ENCODE results near the gene CPLX1. TPM values are rescaled to one million over a fixed set of nuclear protein-coding genes. Genes with fewer than 3 reads are reported as not detected.

The CPLX1 gene
- total RNA-seq, 4 donors from 2014 or later, result 1.8 to 2.4 (median 2.4) TPM; not detected in 1

GRCh38 chr4:866068-866760, 40.3 kb upstream of the CPLX1 start:
- Histone ChIP-seq H3K9me3 (no peaks in the 10 kb centered on the region), H3K36me3 (peaks cover 3 to 95% (median 32%) of the 10 kb centered on the region in 3 donors), H3K4me3 (no peak overlapping the region), H3K27me3 (no peaks in the 10 kb centered on the region), H3K27ac (no peak overlapping the region), H3K4me1 (no peaks in the 10 kb centered on the region)
- 89 to 92% methylated on average over 22 of the region's 24 CpGs for WGBS, 2 donors
- DNase-seq (ENCODE audit: low spot score in 2 of 2), result no peak
- TF ChIP-seq POLR2A (IDR thresholded peaks at IDR 0.05), result no peak
- no peak for TF ChIP-seq CTCF (IDR thresholded peaks at IDR 0.05)

GRCh38 chr4:865572-865971, 39.6 kb upstream of the CPLX1 start:
- TF ChIP-seq POLR2A (IDR thresholded peaks at IDR 0.05) (no peak), EP300 (IDR thresholded peaks at IDR 0.05) (no peak), CTCF (IDR thresholded peaks at IDR 0.05) (no peak)
- WGBS, 2 donors, result 88 to 98% methylated on average over 15 to 16 of the region's 18 CpGs
- Histone ChIP-seq H3K4me3 (no peak overlapping the region), H3K27ac (no peak overlapping the region), H3K36me3 (peaks cover 3 to 95% (median 30%) of the 10 kb centered on the region in 3 donors), H3K27me3 (no peaks in the 10 kb centered on the region), H3K9me3 (no peaks in the 10 kb centered on the region), H3K4me1 (no peaks in the 10 kb centered on the region)
- DNase-seq (ENCODE audit: low spot score in 2 of 2), result no peak

DNA sequence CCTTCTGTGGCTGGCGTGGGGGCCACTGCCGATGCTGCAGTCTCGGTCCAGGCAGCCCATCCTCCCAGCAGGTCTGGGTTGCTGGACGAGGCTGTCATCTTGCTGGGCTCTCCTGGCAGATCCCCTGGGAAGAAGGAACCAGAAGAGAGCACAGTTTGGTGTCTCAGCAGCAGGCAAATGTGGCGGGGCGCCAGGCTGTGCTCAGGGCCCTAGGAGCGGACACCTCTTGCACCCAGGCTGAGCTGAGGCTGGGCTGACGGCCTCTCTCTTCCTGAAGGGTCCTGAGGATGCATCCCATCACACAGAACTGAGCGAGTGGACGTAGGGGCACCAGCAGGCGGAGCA, 39.2 kb upstream of the CPLX1 start:
- peaks cover 0 to 95% (median 26%) of the 10 kb centered on the region in 3 donors for H3K36me3 ChIP-seq
- TF ChIP-seq EP300 (IDR thresholded peaks at IDR 0.05) (no peak), CTCF (IDR thresholded peaks at IDR 0.05) (no peak), POLR2A (IDR thresholded peaks at IDR 0.05) (no peak)

DNA sequence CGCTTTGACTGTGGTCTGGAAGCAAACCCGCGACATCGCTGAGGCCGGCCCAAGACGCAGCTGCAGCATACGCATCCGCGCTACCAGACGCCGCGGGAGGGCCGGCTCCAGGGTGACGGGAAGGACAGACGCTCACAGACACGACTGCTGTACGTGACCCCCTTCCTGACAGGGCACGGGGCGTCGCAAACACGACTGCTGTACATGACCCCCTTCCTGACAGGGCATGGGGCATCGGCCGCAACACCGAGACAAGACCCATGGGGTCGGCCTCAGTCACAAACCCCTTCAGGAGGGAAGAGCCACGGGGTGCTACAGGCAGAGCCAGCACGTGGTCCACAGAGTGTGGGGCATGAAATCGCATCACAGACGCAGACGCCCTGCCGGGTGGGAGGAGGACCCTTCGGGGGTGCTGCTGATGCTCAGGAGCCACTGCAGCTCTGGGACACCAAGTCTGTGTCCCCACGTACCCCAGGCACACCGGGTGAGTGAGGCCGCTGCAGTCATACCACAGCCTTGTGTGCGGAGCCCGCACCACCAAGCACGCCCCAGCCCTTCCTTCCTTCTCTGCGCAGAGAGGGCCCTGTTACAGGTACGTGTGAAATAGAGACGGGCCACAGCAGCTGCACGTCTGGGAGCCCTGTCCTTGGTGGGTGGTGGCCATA, 38.7 kb upstream of the CPLX1 start:
- WGBS, 2 donors, result 95 to 96% methylated on average over 37 to 40 of the region's 42 CpGs
- TF ChIP-seq CTCF (IDR thresholded peaks at IDR 0.05) (no peak), EP300 (IDR thresholded peaks at IDR 0.05) (no peak), POLR2A (IDR thresholded peaks at IDR 0.05) (no peak)
- no peaks in the 10 kb centered on the region for H3K27me3 ChIP-seq
- DNase-seq (ENCODE audit: low spot score in 2 of 2), result no peak
- no peaks in the 10 kb centered on the region for H3K9me3 ChIP-seq
- no peak overlapping the region for H3K4me3 ChIP-seq
- no peak overlapping the region for H3K27ac ChIP-seq
- no peaks in the 10 kb centered on the region for H3K4me1 ChIP-seq
- peaks cover 0 to 96% (median 24%) of the 10 kb centered on the region in 3 donors for H3K36me3 ChIP-seq

More for the DNA sequence above, 39.2 kb upstream of the CPLX1 start:
- Histone ChIP-seq H3K27me3 (no peaks in the 10 kb centered on the region), H3K4me3 (no peak overlapping the region), H3K4me1 (no peaks in the 10 kb centered on the region), H3K9me3 (no peaks in the 10 kb centered on the region), H3K27ac (no peak overlapping the region)
- DNase-seq (ENCODE audit: low spot score in 2 of 2), result no peak
- 92 to 100% methylated on average over 7 to 10 of the region's 11 CpGs for WGBS, 2 donors

DNA sequence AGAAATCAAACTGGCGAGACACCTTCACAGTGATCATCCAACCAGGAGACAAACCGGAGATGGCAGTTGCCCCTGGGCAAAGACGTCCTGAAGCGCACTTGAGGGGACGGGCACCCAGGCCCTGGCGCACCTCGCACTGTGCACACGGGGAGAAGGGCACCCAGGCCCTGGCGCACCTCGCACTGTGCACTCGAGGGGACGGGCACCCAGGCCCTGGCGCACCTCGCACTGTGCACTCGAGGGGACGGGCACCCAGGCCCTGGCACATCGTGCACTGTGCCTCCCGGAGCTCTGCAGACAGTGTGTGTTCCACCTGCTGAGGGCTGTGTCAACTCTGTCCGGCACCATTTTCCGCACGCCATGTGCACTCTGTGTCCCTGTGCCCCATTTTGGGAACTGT, 34.6 kb upstream of the CPLX1 start:
- DNase-seq (ENCODE audit: low spot score in 2 of 2), result no peak
- Histone ChIP-seq H3K9me3 (no peaks in the 10 kb centered on the region), H3K27me3 (no peaks in the 10 kb centered on the region), H3K4me3 (no peak overlapping the region), H3K27ac (no peak overlapping the region), H3K4me1 (no peaks in the 10 kb centered on the region), H3K36me3 (peaks cover 0 to 99% (median 43%) of the 10 kb centered on the region in 3 donors)
- TF ChIP-seq EP300 (IDR thresholded peaks at IDR 0.05) (no peak), POLR2A (IDR thresholded peaks at IDR 0.05) (no peak), CTCF (IDR thresholded peaks at IDR 0.05) (no peak)
- WGBS, 2 donors, result 92 to 96% methylated on average over 14 to 21 of the region's 21 CpGs

Measured in tibial nerve (tissue), 4 donors.